ENCODE results near the gene TMEM178B.
"Not testable (repeated sequence)": the region's sequence is repeated elsewhere in the genome, so short reads cannot be mapped to it uniquely, and the experiment has no call there.

Gene TMEM178B

DNA sequence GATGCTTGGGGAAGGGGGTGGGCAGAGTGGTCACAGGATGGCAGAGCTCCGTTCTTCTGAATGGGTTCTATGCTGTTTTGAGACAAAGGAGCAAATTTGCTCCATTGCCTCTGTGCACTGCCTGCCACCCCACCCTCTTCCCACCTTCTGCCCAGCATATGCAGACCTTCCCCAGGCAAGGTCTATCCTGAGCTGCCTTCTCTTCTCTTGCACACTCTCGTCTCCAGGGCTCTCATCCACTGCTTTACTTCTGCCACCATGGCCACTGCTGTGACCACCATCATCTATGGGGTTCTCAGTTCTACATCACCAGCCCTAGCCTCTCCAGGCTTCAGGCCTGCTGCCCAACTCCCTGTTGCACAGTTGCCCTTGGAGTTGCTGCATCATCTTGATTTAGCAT is 230.4 kb downstream of the TMEM178B start:
- no peak for TF ChIP-seq GATA1 (IDR thresholded peaks at IDR 0.05; ENCODE audit: low read depth, low read length)
- TF ChIP-seq POLR2A (IDR thresholded peaks at IDR 0.05; ENCODE audit: low read length) = no peak
- DNase-seq = no peak

DNA sequence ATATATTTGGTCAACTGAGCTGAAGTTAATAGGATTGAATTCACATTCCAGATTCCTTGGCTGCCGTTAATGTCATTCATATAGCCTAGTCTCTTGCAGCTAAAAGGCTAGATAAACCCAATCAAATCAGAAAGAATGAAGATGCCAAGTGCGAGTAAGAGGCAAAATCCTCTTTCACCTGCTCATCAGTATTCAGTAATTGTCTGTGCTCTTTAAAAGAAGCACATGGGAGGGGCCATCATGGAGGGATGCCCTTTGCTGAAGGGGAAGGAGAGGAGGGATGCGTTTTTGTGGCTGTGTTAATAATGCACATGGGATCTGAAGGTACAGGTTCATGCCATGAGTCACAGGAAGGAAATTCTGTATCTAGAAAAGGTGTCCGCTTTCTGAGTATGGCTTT is 232.2 kb downstream of the TMEM178B start:
- TF ChIP-seq GATA1 (IDR thresholded peaks at IDR 0.05; ENCODE audit: low read depth, low read length) (no peak), POLR2A (IDR thresholded peaks at IDR 0.05; ENCODE audit: low read length) (no peak)
- DNase-seq = no peak

GRCh38 chr7:141312395-141312794 is 238.5 kb downstream of the TMEM178B start:
- TF ChIP-seq POLR2A (IDR thresholded peaks at IDR 0.05; ENCODE audit: low read length) = no peak
- no peak for TF ChIP-seq GATA1 (IDR thresholded peaks at IDR 0.05; ENCODE audit: low read depth, low read length)
- DNase-seq = no peak

DNA sequence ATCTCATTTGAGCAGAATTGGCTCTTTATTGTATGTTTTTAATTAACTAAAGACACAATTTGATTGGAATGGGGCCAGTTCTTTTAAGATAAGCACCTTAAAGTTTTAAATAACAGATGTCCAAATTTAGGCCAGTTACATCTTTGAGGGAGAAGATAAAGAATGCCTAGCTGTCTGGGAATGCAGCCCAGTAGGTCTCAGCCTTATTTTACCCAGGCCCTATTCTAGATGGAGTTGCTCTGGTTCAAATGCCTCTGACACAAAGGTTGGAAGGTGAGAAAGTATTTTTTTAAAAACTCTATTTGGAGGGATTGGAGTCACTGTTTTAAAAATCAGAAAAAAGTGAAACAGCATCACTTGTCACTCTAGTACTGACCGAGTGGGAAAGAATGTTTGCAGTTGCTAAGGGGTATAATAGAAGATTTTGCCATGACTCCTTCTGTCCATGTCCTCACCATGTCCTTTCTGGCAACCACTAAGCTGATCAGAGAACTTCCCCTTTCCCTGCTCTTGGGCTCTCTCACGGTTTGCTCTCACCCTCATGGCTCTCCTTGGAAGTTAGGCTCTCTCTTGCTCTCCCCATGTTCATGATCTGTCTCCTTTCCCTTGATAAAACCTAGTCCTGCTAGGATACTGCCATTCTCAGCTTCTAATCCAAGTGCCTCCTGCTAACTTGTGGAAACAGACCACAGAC is 239.1 kb downstream of the TMEM178B start:
- TF ChIP-seq POLR2A (IDR thresholded peaks at IDR 0.05; ENCODE audit: low read length) (no peak), GATA1 (IDR thresholded peaks at IDR 0.05; ENCODE audit: low read depth, low read length) (no peak)
- DNase-seq = no peak

DNA sequence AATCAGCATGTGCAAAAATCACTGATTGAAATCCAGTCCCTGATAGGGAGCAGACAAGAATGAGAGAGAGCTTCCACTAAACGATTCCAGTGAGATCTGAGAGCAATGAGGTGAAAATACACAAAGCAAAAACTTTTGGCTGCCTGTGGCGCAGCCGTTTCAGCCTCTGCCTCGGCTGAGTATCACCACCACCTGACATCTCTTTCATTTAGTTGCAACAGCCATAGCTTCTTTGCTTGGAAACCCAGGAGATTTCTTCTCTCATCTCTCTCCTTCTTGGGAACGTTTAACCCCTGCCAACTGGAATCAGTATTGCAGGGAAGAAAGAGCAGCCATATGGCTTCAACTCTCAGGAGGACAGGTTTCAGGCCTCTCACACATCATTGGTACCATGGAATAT is 240.0 kb downstream of the TMEM178B start:
- no peak for DNase-seq
- no peak for TF ChIP-seq GATA1 (IDR thresholded peaks at IDR 0.05; ENCODE audit: low read depth, low read length)
- TF ChIP-seq POLR2A (IDR thresholded peaks at IDR 0.05; ENCODE audit: low read length) = no peak

DNA sequence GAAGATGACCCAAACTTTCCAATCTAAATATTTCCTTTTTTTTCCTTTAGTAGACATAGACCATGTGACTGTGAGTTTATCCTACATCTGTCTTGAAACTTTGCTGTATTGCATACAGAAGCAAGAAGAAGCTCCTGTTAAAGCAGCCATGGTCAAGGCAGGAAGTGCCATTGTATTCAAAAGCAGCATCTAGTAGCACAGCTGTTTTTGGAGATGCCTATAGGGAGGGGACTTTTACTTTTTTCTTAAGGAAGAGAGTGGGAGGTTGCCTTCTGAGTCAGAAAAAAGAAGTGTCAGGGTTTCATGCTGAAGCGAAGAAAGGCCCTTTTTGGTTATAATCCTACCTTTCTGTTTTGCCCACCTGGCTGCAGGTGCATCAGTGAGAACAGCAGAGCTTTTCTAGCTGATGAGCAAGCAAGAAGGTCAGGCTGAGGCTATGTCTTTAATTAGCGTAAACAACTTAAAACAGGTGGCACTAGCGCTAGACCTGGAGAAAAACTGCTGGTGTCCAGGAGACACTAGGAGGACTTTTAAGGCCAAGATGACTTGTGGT is 243.2 kb downstream of the TMEM178B start:
- TF ChIP-seq GATA1 (IDR thresholded peaks at IDR 0.05; ENCODE audit: low read depth, low read length) (no peak), POLR2A (IDR thresholded peaks at IDR 0.05; ENCODE audit: low read length) (no peak)
- DNase-seq = no peak

DNA sequence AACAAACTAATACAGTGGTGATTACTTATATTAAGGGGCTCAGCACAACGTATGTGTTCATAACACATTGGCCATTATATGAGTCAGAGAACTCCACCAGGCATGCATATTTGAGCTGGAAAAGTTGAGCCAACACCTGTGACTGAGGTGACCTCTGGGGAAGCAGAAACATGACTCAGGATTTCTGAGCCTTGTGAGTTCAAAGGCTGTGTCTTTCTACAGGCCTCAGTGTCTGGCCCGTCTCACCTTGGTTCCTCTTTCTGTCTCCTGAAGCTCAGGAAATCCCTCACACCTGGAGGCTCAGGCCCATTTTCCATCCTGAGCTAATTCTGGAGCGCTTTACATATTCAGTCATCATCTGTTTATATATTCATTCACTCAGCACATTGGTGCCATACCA is 246.4 kb downstream of the TMEM178B start:
- no peak for TF ChIP-seq GATA1 (IDR thresholded peaks at IDR 0.05; ENCODE audit: low read depth, low read length)
- no peak for TF ChIP-seq POLR2A (IDR thresholded peaks at IDR 0.05; ENCODE audit: low read length)
- no peak for DNase-seq

DNA sequence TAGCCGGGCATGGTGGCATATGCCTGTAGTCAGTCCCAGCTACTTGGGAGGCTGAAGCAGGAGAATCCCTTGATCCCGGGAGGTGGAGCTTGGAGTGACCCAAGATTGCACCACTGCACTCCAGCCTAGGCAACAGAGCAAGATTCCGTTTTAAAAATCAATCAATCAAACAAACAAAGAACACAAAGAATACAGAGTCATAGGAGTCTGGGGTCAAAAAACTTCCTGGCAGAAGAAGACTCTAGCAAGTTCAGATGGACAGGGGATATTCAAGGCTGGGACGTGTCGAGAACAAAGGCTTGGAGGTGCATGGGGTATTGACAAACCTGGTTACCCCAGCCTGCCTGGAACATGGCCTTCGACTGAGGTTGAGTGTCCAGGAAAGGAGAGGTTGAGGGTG is 248.5 kb downstream of the TMEM178B start:
- no peak for DNase-seq
- no peak for TF ChIP-seq POLR2A (IDR thresholded peaks at IDR 0.05; ENCODE audit: low read length)

- TF ChIP-seq GATA1 (IDR thresholded peaks at IDR 0.05; ENCODE audit: low read depth, low read length) (no peak), POLR2A (IDR thresholded peaks at IDR 0.05; ENCODE audit: low read length) (no peak)
- DNase-seq = no peak
These were observed 250.0 kb downstream of the TMEM178B start for GRCh38 chr7:141323826-141324225.

GRCh38 chr7:141324870-141325269 is 251.0 kb downstream of the TMEM178B start:
- TF ChIP-seq GATA1 (IDR thresholded peaks at IDR 0.05; ENCODE audit: low read depth, low read length) = no peak
- TF ChIP-seq POLR2A (IDR thresholded peaks at IDR 0.05; ENCODE audit: low read length) = no peak
- no peak for DNase-seq

- DNase-seq = no peak
- TF ChIP-seq GATA1 (IDR thresholded peaks at IDR 0.05; ENCODE audit: low read depth, low read length) (no peak), POLR2A (IDR thresholded peaks at IDR 0.05; ENCODE audit: low read length) (no peak)
These were observed 251.4 kb downstream of the TMEM178B start for GRCh38 chr7:141325275-141325674.

- no peak for DNase-seq
- TF ChIP-seq POLR2A (IDR thresholded peaks at IDR 0.05; ENCODE audit: low read length) = no peak
- TF ChIP-seq GATA1 (IDR thresholded peaks at IDR 0.05; ENCODE audit: low read depth, low read length) = no peak
These were observed 254.4 kb downstream of the TMEM178B start for GRCh38 chr7:141328290-141328689.

GRCh38 chr7:141330285-141330684 is 256.4 kb downstream of the TMEM178B start:
- not testable (repeated sequence) for DNase-seq

GRCh38 chr7:141333459-141333858 is 259.6 kb downstream of the TMEM178B start:
- no peak for DNase-seq
- no peak for TF ChIP-seq POLR2A (IDR thresholded peaks at IDR 0.05; ENCODE audit: low read length)
- no peak for TF ChIP-seq GATA1 (IDR thresholded peaks at IDR 0.05; ENCODE audit: low read depth, low read length)

- no peak for TF ChIP-seq GATA1 (IDR thresholded peaks at IDR 0.05; ENCODE audit: low read depth, low read length)
- TF ChIP-seq POLR2A (IDR thresholded peaks at IDR 0.05; ENCODE audit: low read length) = no peak
- DNase-seq = no peak
These were observed 261.3 kb downstream of the TMEM178B start for GRCh38 chr7:141335164-141335563.
